Measurements from ENCODE around the gene DMKN.
A peak's percentile ranks its signal among the peaks of the same experiment; 100 is the strongest.

Gene DMKN, protein sequence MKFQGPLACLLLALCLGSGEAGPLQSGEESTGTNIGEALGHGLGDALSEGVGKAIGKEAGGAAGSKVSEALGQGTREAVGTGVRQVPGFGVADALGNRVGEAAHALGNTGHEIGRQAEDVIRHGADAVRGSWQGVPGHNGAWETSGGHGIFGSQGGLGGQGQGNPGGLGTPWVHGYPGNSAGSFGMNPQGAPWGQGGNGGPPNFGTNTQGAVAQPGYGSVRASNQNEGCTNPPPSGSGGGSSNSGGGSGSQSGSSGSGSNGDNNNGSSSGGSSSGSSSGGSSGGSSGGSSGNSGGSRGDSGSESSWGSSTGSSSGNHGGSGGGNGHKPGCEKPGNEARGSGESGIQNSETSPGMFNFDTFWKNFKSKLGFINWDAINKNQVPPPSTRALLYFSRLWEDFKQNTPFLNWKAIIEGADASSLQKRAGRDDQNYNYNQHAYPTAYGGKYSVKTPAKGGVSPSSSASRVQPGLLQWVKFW

DNA sequence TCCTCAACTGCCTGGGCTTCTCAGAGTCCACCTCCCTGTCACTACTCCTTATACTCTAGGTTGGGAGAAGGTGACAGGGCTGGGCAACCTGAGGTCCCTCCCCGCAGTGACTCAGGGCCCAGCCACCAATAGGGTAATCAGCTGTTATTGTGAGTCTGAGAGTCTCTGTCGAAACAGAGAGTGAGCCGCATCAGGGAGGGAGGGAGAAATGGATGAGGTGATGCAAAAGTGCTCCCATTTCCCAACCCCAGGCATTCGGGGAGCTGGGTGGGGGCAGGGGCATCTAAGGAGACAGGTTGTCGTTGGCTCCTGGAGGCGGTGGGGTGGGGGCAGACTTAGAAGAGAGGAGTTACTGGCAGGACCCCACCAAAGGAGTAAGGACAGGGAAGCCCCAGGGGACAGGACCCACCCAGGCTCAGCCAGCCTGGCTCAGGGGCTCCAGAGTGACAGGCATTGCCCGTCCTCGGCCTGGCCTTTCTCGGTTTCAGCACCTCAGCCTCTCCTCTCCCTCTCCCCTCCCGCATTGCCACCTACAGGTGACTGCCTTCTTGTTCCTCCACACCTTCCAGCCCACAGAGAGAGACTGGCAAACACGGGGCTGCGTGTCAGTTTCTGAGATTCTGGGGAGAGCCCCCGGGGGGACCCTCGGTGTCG is at the start of gene DMKN:
Gene DMKN (minus strand): TSS at position 22 of the 654 bp plus-strand sequence. CDS start 174 bp downstream, outside the sequence.
- DNase-seq (ENCODE audit: low spot score): no peak

DNA sequence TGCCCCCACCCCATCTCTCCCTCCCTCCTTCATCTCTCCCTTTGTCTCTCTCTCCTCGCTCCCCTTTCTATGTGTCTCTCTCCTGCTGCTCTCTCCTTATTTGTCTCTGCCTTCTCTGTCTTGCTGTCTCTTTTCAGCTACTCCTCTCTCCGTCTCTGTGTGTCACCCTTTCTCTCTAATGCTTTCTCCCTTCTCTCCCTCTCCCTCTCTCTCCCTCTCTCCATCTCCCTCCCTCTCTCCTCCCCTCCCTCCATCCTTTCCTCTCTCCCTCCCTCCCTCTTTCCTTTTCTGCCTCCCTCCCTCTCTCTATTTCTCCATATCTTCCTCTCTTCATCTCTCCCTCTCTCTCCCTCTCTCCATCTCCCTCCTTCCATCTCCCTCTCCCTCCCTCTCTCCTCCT is 49.3 kb upstream of the DMKN start:
- DNase-seq (ENCODE audit: low spot score): no peak

DNA sequence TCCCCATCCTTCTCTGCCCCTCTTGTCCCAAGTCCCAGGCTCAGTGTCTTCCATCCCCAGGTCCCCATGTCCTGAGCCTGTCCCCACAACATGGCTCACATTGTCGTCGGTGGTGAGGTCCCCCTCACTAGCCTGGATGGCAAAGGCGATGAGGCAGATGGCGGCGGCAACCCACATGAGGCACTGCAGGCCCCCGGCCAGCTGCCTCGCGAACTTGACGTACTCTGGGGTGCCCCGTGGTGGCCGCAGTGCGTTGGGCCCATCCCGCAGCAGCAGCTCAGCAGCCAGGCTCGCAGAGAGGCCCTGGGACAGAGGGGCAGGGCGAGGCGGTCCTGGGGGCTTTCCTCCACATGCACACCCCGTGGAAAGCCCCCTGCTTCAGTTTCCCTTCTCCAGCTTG is 48.9 kb upstream of the DMKN start:
- DNase-seq (ENCODE audit: low spot score): no peak

DNA sequence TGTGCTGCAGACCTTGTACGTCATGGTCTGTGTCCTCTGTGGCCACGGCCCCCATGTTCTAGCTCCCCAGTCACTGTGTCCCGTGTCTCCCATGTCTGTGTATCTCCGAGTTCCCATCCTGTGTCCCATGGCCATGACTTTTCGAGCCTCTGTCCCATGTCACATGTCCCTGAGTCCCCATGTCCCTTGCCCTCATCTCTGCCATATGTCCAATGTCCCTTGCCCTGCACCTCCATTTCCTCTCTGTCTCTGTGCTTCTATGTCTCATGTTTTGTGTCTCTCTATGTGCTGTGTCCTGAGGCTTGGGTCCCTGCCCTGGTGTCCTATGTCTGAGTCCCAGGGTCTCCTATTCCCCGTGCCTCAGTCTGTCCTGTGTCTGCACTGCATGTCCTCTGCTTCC is 48.0 kb upstream of the DMKN start:
- DNase-seq (ENCODE audit: low spot score): no peak

DNA sequence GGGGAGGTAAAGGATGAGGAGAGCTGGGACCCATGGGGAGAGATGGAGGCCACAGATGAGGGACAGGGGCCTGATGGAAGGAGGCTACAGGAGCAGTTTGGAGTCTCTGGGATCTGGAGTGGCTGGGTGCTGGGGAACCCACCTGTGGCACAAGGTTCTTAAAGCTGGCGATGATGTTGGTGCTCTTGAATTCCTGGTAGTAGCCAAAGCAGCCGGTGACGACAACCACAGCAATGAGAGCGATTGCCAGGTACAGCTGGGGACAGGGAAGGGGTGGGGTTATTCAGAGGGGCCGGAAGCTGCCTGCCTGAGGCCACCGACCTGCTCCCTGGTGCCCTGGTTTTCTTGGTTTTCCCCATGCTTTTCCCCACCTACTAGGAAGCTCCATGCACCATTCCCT is 47.2 kb upstream of the DMKN start:
- DNase-seq (ENCODE audit: low spot score): no peak

DNA sequence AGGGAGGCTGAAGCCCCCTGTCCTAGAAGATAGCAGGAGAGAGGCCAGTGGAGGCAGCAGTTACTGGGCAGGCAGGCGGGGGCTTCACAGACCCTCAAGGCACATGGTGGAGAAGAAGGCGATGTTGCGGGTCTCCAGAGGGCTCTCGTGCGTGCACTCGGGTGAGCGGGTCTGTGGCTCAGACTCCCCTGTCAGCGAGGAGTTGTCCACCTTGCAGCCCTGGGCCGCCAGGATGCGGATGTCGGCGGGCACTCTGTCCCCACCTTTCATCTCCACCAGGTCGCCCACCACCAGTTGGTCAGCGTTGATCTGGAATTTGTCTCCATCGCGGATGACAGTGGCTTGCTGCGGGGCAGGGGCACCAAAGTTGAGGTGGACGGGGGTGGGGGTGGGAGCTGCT is 46.8 kb upstream of the DMKN start:
- DNase-seq (ENCODE audit: low spot score): no peak

DNA sequence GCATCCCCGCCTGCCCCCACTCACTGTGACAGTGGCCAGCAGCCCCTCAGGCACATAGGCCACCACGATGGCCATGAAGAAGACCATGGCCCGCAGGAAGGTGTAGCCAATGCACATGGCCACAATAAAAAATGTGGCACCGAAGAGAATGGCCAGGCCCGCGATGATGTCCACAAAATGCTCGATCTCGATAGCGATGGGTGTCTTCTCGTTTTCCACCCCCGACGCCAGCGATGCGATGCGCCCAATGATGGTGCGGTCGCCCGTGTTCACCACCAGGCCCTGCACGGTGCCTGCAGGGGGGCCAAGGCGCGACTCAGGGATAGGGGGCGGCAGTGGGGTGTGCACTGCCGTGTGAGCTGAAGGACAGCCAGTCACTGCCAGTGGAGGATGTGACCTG is 46.3 kb upstream of the DMKN start:
- DNase-seq (ENCODE audit: low spot score): peak; percentile 45

DNA sequence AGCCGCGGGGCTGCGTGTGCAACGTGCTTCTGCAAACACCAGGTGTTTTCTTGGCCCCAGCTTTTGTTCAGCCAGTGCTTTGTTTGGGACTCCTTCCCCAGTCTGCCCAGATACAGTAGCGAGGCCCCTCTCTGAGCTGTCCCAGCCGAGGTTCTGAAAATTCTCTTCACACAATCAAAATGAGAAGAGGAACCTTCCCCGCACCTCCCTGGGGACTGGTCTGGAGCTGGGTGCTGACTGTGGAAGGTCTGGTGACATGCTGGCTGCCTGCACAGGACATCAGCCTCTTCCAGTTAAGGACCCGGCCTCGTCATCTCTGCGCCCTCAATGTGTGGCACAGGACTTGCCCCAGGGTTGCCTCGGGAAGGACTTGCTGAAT is 45.8 kb upstream of the DMKN start:
- peak; percentile 53 for DNase-seq (ENCODE audit: low spot score)

DNA sequence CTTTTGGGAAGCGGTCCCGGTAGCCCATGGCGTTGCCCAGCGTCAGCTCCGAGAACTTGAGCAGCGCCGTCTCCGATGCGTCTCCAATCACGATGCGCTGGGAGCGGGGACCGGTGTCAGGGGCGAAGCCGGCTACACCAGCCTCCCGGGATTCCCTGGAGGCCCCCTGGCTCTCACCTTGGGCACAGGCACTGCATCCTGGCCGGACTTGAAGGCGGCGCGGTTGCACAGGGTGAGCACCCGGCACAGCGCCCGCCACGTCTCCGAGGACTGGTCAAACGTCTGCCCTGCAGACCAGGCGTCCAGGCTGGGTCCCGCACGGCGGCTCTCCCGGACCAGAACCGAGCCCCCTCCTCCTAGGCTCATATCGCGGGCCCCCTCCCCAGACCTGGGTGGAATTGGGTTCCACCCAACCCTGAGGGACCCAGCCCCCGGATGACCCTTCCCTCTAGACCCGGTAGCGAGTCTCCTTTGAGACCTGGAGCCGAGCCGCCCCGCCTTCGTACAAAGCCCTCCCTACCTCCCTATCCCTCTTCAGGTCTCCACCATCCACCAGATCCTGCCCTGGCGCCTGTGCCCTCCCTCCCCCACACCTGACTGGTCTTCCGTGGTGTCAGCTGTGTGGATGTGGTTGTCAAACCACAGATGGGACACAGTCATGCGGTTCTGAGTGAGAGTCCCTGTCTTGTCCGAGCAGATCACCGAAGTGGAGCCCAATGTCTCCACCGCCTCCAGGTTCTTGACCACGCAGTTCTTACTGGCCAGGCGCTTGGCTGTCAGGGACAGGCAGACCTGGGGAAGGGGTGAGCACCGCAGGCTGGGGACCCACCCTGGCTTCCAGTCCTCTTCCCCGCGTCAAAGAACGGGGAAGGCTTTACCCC is 45.2 kb upstream of the DMKN start:
- peak; percentile 61 for DNase-seq (ENCODE audit: low spot score)

DNA sequence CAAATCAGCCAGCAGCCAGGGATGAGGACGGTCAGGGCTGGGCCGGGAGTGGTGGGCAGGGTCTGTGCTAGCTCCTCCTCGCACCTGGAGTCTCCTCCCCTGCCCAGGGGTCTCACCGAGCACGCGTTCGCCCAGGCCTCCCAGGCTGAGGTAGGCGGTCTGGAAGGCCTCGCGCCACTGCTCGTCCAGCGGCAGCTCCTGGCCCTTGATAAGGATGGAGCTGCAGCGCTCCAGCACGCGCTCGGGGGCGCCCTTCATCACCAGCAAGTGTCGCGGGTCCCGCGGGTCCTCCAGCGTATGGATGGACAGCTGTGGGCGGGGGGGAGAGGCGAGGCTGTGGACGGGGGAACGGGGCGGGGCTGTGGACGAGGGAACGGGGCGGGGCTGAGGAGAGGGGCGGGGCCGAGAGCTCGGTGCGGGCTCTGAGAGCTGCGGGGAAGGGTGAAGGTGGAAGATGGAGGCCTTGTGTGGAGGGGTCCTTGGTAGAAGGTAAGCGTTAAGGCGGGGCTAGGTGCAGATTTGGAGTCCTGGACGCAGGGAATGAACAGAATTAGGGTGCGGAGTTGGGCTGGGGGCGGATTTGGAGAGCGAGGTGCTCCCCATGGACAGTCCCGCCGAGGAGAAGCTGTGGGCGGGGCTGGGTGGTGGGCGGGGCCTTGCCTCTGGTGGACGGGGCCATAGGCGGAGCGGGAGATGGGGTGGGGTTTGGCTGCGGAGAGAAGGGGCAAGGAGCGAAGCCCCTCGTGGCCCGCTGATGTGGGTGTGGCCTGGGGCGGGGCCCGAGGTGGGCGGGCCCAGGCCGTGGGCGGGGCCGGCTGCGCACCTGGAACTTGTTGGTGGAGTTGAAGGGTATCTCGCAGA is 44.3 kb upstream of the DMKN start:
- peak; percentile 80 for DNase-seq (ENCODE audit: low spot score)

DNA sequence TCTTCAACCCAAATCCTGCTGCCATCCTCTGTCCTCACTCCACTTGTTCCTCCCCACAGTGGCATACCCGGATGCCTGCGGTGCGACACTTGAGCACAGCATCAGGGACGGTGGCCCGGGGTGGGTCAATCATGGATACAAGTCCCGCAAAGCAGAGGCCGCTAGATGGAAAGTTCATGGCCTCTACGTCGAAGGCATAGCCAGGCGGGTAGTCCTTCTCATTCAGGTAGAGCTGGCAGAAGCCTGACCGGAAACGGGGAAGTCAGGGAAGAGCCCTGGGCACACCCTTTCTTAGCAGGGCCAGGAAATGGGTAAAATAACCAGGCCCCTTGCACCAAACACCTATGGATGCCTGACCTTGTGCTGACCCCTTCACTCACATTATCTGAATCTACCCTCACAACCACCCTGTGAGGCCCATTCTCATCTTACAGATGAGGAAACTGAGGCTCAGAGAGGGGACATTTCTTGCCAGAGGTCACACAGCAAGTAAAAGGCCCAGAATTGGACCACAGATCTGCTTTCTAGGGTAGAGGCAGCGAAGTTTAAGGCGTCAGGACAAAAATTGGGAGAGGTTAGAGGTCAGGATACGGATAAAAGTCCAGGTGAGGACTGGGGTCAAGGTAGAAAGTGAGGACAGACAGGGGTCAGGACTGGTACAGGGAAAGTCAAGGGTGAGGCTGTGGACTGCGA is 43.5 kb upstream of the DMKN start:
- DNase-seq (ENCODE audit: low spot score): peak; percentile 40

DNA sequence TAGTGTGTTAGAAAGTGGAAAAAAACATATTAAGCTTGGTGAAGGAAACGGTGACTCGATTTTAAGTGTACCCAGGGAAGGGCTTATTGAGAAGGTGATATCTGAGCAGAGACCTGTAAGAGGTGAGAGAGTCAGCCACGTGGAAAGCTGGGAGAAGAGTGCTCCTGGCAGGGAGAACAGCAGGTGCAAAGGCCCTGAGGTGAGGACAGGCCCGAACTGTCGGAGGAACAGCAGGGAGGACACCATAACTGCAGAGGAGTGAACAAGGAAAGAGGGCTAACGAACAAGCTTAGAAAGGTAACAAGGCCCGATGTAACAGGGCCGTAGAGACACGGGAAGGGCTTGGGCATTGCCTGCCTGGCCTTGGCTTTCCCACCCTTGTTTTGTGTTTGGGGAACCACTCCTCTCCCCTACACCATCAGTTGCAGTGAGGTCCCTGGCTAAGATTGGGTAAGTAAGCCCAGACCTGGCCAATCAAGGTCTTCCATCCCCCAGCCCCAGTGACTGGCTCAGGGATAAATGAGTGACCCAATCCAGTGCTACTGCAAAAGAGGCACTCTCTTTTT is 42.7 kb upstream of the DMKN start:
- DNase-seq (ENCODE audit: low spot score): no peak

DNA sequence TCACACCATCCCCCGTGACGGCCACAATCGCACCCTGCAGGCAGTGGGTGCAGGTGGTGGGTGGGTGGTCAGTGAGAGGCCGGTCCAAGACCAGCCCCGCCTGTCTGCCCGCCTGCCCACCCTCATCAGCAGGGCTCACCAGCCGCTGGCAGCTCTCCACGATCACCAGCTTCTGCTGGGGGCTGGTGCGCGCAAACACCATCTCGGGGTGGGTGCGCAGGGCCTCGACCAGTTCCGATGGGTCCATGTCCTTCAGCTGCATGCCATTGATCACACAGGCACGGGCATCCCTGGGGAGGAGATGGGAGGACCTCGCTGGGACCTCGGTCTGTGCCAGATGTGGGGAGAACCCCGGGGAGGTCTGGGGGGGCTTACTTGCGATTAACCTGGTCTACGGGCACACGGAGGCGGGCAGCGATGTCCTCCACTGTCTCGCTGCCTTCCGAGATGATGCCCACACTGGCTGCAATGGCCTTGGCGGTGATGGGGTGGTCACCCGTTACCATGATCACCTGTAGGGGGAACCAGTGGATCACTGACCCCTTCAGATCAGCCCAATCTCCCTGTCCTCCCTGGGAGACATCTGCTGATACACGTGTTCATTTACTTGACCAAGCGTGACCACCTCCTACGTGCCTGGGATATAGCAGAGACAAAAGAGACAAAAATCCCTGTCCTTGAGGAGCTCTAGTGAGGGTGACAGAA is 42.0 kb upstream of the DMKN start:
- no peak for DNase-seq (ENCODE audit: low spot score)

DNA sequence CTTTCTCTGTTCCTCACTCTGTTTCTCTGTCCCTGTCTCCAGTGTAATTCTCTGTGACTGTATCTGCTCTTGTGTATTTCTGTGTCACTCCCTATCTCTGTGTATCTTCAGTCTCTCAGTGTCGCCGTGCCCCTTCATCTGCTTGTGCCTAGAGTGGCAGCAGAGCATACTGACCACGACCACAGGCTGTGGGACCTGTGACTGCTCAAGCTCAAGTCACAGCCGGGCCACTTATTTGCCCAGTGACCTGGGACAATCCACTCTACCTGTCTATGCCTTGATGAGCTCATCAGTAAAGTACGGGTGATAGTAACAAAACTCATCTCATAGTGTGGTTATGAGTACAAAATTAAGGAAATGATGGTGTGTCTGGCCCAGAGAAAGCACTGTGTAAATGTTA is 40.6 kb upstream of the DMKN start:
- no peak for DNase-seq (ENCODE audit: low spot score)

DNA sequence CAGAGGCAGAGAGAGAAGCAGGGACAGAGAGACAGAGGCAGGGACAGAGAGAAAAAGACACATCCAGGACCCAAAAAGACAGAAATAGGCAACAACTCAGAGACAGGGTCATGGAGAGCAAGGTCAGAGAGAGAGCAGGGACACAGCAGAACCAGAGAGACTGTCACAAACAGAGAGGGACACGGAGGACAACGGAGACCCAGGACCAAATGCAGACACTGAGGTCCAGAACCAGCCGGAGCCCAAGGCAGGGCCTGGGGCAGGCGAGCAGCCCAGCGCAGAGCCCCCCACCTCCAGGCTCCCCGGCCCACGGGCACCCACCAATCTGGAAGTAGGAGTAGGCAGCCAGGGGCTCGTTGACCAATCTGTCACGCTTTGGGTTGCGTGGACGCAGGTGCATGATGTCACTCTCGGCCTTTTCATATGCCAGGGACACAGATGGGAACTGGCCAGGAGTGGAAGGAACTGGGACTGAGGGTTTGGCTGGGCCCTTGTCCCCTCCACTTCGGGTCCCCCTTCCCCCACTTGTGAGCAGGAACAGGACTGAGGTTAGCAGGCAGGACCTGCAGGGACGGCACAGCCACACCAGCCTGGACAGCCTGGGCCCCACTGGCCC is 40.0 kb upstream of the DMKN start:
- DNase-seq (ENCODE audit: low spot score): no peak

DNA sequence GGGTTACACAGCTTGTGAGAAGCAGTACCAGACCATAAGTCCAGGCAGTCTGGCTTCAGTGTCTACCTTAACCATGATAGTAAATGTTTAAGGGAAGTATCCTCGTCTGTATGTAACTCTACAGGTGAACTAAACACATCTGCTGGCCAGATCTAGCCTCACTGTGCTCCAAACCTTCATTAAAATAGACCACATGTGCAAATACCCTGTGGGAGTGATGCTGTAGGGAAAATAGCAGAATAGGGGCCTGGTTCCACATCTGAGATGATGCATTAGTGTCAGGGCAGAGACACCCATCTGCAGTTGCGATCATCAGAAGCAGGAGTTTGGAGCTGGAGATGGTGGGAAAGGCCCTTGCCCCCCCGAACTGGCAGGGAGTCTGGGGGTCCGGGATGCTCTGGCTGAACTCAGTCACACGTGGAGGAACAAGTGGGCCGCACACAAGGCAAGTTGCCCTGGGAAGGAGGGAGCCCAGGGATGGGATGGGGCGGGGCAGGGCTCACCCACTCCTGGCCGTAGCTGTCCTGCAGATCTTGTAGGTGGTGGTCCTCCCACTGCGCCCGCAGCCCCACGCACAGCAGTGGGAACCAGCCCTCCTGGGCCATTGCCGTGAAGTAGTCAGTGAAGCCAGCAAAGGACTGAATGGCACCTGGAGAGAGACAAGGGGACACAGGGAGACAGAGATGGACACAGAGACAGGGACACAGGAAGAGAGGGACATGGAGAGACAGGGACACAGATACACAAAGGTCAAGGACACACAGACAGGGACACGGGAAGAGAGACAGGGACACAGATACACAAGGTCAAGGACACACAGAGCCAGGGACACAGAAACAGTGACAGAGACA is 39.3 kb upstream of the DMKN start:
- no peak for DNase-seq (ENCODE audit: low spot score)

DNA sequence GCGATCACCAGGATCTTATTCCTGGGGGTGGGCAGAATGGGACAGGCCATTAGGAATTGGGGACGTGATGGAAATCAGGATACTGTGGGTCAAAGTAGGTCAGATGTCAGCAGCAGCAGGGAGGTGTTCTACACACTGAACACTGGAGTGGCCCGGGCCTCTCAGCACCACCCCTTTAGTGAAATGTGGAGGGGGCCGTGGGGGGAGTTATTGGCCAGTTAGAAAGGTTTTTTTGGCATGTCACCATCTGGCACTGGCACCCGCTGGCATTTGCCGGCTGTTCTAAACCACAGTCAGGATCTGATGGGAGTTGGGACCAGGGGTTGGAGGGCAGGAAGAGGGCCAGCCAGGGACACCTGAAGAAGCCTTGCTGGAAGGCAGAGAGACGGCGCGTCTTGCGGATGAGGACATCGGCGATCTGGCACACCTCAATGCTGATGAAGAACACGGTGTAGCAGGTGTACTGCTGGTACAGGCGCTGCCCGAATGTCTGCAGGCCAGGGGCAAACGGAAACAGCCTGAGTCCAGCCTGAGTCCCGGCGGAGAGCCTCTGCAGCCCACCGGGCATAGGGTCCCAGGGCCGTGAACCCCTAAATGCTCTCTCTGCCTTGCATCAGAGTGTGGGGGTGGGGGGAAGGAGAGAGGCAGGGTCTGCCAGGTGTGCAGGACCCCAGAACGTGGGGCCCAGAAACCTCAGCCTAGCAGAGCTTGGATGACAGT is 37.8 kb upstream of the DMKN start:
- no peak for DNase-seq (ENCODE audit: low spot score)

Data from left forelimb (tissue), 1 donor.